HL-60 (cell line): ENCODE data around the gene ARID2.

Experiments used
- DNase-seq, 2 experiments: peaks; one replicate each; pipeline ENCODE4 v3.0.0-alpha.2; 2010 to 2020; ENCODE audit warnings: low read depth in 1 of 2, low spot score in 1 of 2
- H3K27ac ChIP-seq: fragments of 250-450 bp; sonication (Bioruptor Pico); replicated peaks from 2 replicates; pipeline ENCODE4 v1.5.1; 2020; ENCODE audit warnings: mild to moderate bottlenecking, moderate library complexity
- H3K27me3 ChIP-seq: fragments of 250-450 bp; sonication (Bioruptor Pico); 2 replicates; pipeline ENCODE4 v1.5.1; 2021; ENCODE audit warnings: mild to moderate bottlenecking, moderate library complexity; ENCODE audit not compliant: insufficient read depth, poor library complexity, severe bottlenecking
- H3K4me3 ChIP-seq: replicated peaks from 2 replicates; pipeline ENCODE4 v1.5.1; 2011; ENCODE audit warnings: mild to moderate bottlenecking, control low read depth, low read length; ENCODE audit not compliant: insufficient read depth
- CTCF ChIP-seq: IDR thresholded peaks from one replicate; pipeline ENCODE4 v1.5.1; 2011; ENCODE audit warnings: low read length, control low read depth, inconsistent platforms; ENCODE audit not compliant: insufficient read depth
- GABPA ChIP-seq: IDR thresholded peaks from 2 replicates; pipeline ENCODE4 v1.6.1; 2012; ENCODE audit warnings: low read depth
- POLR2AphosphoS5 ChIP-seq: IDR thresholded peaks from 2 replicates; pipeline ENCODE4 v1.6.1; 2012; ENCODE audit warnings: low read depth
- REST ChIP-seq: IDR thresholded peaks from 2 replicates; pipeline ENCODE4 v1.6.1; 2012; ENCODE audit warnings: low read depth; ENCODE audit not compliant: insufficient replicate concordance
- SPI1 ChIP-seq: IDR thresholded peaks from 2 replicates; pipeline ENCODE4 v1.6.1; 2012; ENCODE audit warnings: low read depth, mild to moderate bottlenecking, borderline replicate concordance

Gene ARID2

GRCh38 chr12:45828402-45828801, 98.9 kb downstream of the ARID2 start:
- Histone ChIP-seq H3K4me3 (no peak overlapping the region), H3K27ac (peak overlapping the region; percentile 45), H3K27me3 (no peaks in the 10 kb centered on the region)
- no peak for DNase-seq
- no peak for TF ChIP-seq POLR2AphosphoS5
- TF ChIP-seq CTCF = no peak
- no peak for TF ChIP-seq GABPA
- TF ChIP-seq REST = no peak
- no peak for TF ChIP-seq SPI1

GRCh38 chr12:45831590-45831989, 102.1 kb downstream of the ARID2 start:
- no peak overlapping the region for H3K27ac ChIP-seq
- no peak for TF ChIP-seq GABPA
- TF ChIP-seq CTCF = no peak
- no peak for TF ChIP-seq REST
- TF ChIP-seq POLR2AphosphoS5 = no peak
- no peaks in the 10 kb centered on the region for H3K27me3 ChIP-seq
- no peak for DNase-seq
- no peak overlapping the region for H3K4me3 ChIP-seq

GRCh38 chr12:45833401-45833800, 103.9 kb downstream of the ARID2 start:
- Histone ChIP-seq H3K27ac (no peak overlapping the region), H3K4me3 (no peak overlapping the region), H3K27me3 (no peaks in the 10 kb centered on the region)
- DNase-seq = no peak
- TF ChIP-seq SPI1 (no peak), GABPA (no peak), POLR2AphosphoS5 (no peak), CTCF (no peak), REST (no peak)
